Measurements from ENCODE around the gene CYP1B1.
A peak's percentile ranks its signal among the peaks of the same experiment; 100 is the strongest.
"Not testable (repeated sequence)": the region's sequence is repeated elsewhere in the genome, so short reads cannot be mapped to it uniquely, and the experiment has no call there.

The CYP1B1 gene

DNA sequence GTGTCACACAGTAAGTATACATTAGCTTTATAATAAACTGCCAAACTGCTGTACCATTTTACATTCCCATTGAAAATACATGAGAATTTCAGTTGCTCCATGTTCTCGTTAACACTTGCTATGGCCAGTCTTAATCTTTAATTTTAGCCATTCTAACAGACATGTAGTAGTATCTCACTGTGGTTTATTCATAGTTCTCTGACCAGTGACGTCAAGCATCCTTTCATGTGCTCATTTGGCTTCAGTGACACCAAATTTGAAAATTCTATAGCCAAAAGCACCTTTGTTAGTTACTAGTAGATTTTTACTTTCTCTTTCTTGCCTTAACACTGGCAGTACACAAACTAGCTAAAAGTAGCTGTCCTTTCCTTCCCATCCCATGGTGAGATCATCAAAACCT is 43.0 kb downstream of the CYP1B1 start:
- DNase-seq: no peak

DNA sequence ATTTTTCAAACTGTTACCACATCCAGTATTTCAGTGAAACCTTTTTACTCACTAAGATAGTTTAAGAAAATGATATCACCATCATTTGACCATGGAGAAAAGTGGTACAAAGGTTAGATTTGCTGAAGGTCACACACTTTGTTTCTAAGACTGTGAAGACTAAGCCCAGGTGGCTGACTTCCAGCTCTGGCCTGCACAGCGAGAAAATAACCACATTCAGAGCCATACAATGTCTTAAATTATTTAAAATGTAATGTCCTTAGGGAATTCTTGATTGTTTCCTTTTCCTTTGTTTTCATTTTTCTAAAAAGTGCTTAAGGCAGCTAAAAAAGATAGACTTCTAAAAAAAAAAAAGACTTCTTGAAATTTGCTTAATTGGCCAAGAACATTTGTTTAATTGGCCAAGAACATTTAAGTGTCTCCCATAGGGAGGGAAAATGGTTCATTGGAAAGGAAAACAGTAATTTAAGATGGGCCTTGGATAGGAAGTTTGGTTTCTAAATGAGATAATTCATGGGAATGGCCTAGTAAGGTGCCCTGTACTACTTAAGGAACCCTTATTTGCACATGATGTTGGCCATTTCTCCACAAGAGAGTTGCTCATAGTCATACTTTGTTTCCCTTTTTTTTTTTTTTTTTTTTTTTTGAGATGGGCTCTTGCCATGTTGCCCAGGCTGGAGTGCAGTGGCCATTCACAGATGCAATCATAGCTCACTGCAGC is 45.2 kb downstream of the CYP1B1 start:
- peak; percentile 4 for DNase-seq

DNA sequence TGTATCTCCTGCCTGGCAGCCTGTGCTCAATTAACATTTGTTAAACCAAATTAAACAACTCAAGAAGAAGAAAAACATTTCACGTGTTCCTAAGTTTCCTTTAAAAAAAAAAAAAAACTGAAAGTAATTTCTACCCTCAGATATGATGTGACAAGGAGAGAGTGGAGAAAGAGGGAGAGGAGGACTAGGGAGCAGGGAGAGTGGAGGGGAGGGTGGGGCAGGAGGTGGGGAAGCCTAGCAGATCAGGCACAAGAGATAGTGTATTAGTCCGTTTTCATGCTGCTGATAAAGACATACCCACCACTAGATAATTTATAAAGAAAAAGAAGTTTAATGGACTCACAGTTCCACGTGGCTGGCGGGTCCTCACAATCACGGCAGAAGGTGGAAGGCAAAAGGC is 46.4 kb downstream of the CYP1B1 start:
- no peak for DNase-seq

- no peak for DNase-seq
Measured at GRCh38 chr2:38028829-38029228, 47.1 kb downstream of the CYP1B1 start.

- DNase-seq: no peak
Measured at GRCh38 chr2:38026846-38027245, 49.1 kb downstream of the CYP1B1 start.

DNA sequence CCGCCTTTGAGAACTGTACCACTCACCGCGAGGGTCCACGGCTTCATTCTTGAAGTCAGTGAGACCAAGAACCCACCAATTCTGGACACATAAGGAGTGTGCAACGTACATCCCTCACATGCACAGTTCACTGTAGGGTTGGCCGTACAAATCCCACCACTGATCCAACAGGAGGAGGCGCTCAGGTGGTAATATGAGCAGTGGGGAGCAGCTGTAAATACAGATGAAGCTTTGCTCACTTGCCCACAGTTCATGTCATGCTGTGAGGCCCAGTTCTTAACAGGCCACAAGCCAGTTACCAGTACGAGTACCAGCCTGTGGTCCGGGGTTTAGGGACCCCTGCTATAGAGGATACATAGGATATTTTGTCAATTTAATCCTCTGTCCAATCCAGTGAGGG is 54.4 kb downstream of the CYP1B1 start:
- DNase-seq: no peak

GRCh38 chr2:38020359-38021069 is 55.4 kb downstream of the CYP1B1 start:
- not testable (repeated sequence) for DNase-seq

DNA sequence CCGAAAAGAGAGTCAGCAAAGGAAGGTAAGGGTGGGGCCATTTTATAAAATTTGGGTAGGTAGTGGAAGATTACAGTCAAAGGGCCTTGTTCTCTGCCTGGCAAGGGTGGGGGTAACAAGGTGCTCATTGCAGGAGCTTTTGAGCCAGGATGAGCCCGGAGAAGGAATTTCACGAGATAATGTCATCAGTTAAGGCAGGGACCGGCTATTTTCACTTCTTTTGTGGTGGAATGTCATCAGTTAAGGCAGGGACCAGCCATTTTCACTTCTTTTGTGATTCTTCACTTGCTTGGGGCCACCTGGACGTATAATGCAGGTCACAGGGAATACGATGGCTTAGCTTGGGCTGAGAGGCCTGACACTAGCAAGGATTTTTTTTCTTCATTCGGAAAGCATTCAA is 58.1 kb downstream of the CYP1B1 start:
- no peak for DNase-seq

Data from fibroblast of skin of right biceps (primary cell).